GM18520 (cell line): ENCODE measurements around the gene SRSF7.
"Not testable (repeated sequence)": the region's sequence is repeated elsewhere in the genome, so short reads cannot be mapped to it uniquely, and the experiment has no call there.

Source experiments
- ATAC-seq: cut with Tn5 transposase; IDR thresholded peaks from one replicate; pipeline ENCODE4 v1.9.1; 2021; ENCODE audit not compliant: unreplicated experiment

The SRSF7 gene

GRCh38 chr2:38754506-38754905 is 3.3 kb upstream of the SRSF7 start:
- ATAC-seq: no peak

GRCh38 chr2:38754049-38754448 is 2.9 kb upstream of the SRSF7 start:
- ATAC-seq: no peak

- no peak for ATAC-seq
Observed at GRCh38 chr2:38751596-38752410, 642 bp upstream of the SRSF7 start.

- ATAC-seq: peak; percentile 8
Observed at GRCh38 chr2:38750011-38750890, 910 bp downstream of the SRSF7 start.

GRCh38 chr2:38748943-38749804 is 2.0 kb downstream of the SRSF7 start:
- ATAC-seq: no peak

- ATAC-seq: no peak
Observed at GRCh38 chr2:38748391-38748790, 2.8 kb downstream of the SRSF7 start.

GRCh38 chr2:38747819-38748218 is 3.3 kb downstream of the SRSF7 start:
- no peak for ATAC-seq

GRCh38 chr2:38747007-38747424 is 4.1 kb downstream of the SRSF7 start:
- no peak for ATAC-seq

GRCh38 chr2:38745267-38745666 is 5.9 kb downstream of the SRSF7 start:
- ATAC-seq: no peak

GRCh38 chr2:38744399-38744780 is 6.8 kb downstream of the SRSF7 start:
- no peak for ATAC-seq

GRCh38 chr2:38743672-38744398 is 7.3 kb downstream of the SRSF7 start:
- no peak for ATAC-seq

- ATAC-seq: no peak
Observed at GRCh38 chr2:38742797-38743559, 8.2 kb downstream of the SRSF7 start.

GRCh38 chr2:38740851-38741731 is 10.1 kb downstream of the SRSF7 start:
- no peak for ATAC-seq

GRCh38 chr2:38739524-38739923 is 11.6 kb downstream of the SRSF7 start:
- no peak for ATAC-seq

- no peak for ATAC-seq
Observed at GRCh38 chr2:38737925-38738324, 13.2 kb downstream of the SRSF7 start.

- ATAC-seq: not testable (repeated sequence)
Observed at GRCh38 chr2:38737000-38737698, 14.0 kb downstream of the SRSF7 start.

GRCh38 chr2:38735999-38736320 is 15.2 kb downstream of the SRSF7 start:
- ATAC-seq: no peak
